ENCODE measurements around the gene ARF1.

DNA sequence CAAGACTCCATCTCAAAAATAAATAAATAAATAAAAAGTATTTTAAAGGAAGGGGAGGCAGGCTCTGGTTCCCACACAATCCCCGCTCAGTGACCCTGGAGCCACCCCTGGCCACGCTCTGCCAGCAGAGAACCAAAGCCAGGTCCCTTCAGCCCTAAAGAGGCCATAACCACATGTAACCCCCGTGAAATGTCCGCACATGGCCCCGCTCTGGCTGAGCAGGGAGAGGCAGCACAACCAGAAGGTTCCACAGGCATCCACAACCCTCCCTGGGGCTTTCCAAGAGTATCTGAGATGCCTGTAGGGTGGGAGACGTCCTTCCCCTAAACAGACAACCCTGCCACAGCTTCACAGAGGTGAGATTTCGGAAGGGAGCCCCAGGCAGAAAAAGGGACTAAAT is 1.4 kb upstream of the ARF1 start:
- TF ChIP-seq, protein P1, sequence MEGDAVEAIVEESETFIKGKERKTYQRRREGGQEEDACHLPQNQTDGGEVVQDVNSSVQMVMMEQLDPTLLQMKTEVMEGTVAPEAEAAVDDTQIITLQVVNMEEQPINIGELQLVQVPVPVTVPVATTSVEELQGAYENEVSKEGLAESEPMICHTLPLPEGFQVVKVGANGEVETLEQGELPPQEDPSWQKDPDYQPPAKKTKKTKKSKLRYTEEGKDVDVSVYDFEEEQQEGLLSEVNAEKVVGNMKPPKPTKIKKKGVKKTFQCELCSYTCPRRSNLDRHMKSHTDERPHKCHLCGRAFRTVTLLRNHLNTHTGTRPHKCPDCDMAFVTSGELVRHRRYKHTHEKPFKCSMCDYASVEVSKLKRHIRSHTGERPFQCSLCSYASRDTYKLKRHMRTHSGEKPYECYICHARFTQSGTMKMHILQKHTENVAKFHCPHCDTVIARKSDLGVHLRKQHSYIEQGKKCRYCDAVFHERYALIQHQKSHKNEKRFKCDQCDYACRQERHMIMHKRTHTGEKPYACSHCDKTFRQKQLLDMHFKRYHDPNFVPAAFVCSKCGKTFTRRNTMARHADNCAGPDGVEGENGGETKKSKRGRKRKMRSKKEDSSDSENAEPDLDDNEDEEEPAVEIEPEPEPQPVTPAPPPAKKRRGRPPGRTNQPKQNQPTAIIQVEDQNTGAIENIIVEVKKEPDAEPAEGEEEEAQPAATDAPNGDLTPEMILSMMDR (CRISPR knock-in tag; IDR thresholded peaks at IDR 0.05): no peak
- TF ChIP-seq ZNF749 (CRISPR knock-in tag; IDR thresholded peaks at IDR 0.05; ENCODE audit: borderline replicate concordance): no peak
- no peak for TF ChIP-seq KDM5B (CRISPR knock-in tag; IDR thresholded peaks at IDR 0.05; ENCODE audit: borderline replicate concordance)
- TF ChIP-seq POLR2AphosphoS5 (IDR thresholded peaks at IDR 0.05; ENCODE audit: low read depth, low read length): no peak
- TF ChIP-seq EZH2 (conservative IDR thresholded peaks at IDR 0.05; ENCODE audit: low read depth, low read length): no peak
- TF ChIP-seq ZNF232 (CRISPR knock-in tag; IDR thresholded peaks at IDR 0.05; ENCODE audit: borderline replicate concordance): no peak
- no peak for TF ChIP-seq ZBTB1 (CRISPR knock-in tag; IDR thresholded peaks at IDR 0.05; ENCODE audit: borderline replicate concordance)
- TF ChIP-seq, protein P2, sequence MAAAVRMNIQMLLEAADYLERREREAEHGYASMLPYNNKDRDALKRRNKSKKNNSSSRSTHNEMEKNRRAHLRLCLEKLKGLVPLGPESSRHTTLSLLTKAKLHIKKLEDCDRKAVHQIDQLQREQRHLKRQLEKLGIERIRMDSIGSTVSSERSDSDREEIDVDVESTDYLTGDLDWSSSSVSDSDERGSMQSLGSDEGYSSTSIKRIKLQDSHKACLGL (CRISPR knock-in tag; IDR thresholded peaks at IDR 0.05): no peak
- TF ChIP-seq SP5 (CRISPR knock-in tag; IDR thresholded peaks at IDR 0.05; ENCODE audit: borderline replicate concordance, low read depth): no peak
